Measurements from ENCODE around the gene GIGYF2. TPM values are rescaled to one million over a fixed set of nuclear protein-coding genes. Genes with fewer than 3 reads are reported as not detected.

GIGYF2 gene
- total RNA-seq, 2 donors from 2014 or later = 60.3 to 66.7 TPM

GRCh38 chr2:232883116-232883721 is 186.1 kb downstream of the GIGYF2 start:
- intact Hi-C loops (cut with DNase I) = no loop called here
- DNase-seq (ENCODE audit: low spot score) = peak; percentile 80

- no peak for DNase-seq (ENCODE audit: low spot score)
- intact Hi-C loops (cut with DNase I) = loop anchor here in 1 of 2 donors (1.0 kb wide), 1 partner anchor 36 kb away; no protein-coding TSS in a partner anchor
These were observed 186.9 kb downstream of the GIGYF2 start for GRCh38 chr2:232884001-232884421.

- peak; percentile 78 for DNase-seq (ENCODE audit: low spot score)
- intact Hi-C loops (cut with DNase I) = loop anchor here in 1 of 2 donors (1.0 kb wide), 2 partner anchors 36 to 69 kb away; no protein-coding TSS in a partner anchor
These were observed 187.6 kb downstream of the GIGYF2 start for GRCh38 chr2:232884549-232885263.

GRCh38 chr2:232885264-232885961 is 188.3 kb downstream of the GIGYF2 start:
- no peak for DNase-seq (ENCODE audit: low spot score)
- intact Hi-C loops (cut with DNase I) = loop anchor here in 1 of 2 donors (1.0 kb wide), 1 partner anchor 68 kb away; no protein-coding TSS in a partner anchor

GRCh38 chr2:232886176-232886575 is 189.0 kb downstream of the GIGYF2 start:
- intact Hi-C loops (cut with DNase I) = no loop called here
- peak; percentile 50 for DNase-seq (ENCODE audit: low spot score)

- DNase-seq (ENCODE audit: low spot score) = peak; percentile 38
These were observed 189.5 kb downstream of the GIGYF2 start for GRCh38 chr2:232886632-232887031.

GRCh38 chr2:232887171-232887850 is 190.2 kb downstream of the GIGYF2 start:
- intact Hi-C loops (cut with DNase I) = no loop called here
- peak; percentile 51 for DNase-seq (ENCODE audit: low spot score)

More at GRCh38 chr2:232886632-232887031, 189.5 kb downstream of the GIGYF2 start:
- intact Hi-C loops (cut with DNase I) = no loop called here

GRCh38 chr2:232888099-232888836 is 191.1 kb downstream of the GIGYF2 start:
- intact Hi-C loops (cut with DNase I) = no loop called here
- peak; percentile 57 for DNase-seq (ENCODE audit: low spot score)

GRCh38 chr2:232888839-232889529 is 191.9 kb downstream of the GIGYF2 start:
- DNase-seq (ENCODE audit: low spot score) = peak; percentile 41
- intact Hi-C loops (cut with DNase I) = no loop called here

GRCh38 chr2:232889876-232890401 is 192.8 kb downstream of the GIGYF2 start:
- intact Hi-C loops (cut with DNase I) = no loop called here
- peak; percentile 56 for DNase-seq (ENCODE audit: low spot score)

- peak; percentile 54 for DNase-seq (ENCODE audit: low spot score)
- intact Hi-C loops (cut with DNase I) = no loop called here
These were observed 193.4 kb downstream of the GIGYF2 start for GRCh38 chr2:232890536-232890895.

- DNase-seq (ENCODE audit: low spot score) = peak; percentile 64
- intact Hi-C loops (cut with DNase I) = no loop called here
These were observed 193.9 kb downstream of the GIGYF2 start for GRCh38 chr2:232890896-232891601.

GRCh38 chr2:232891621-232892071 is 194.5 kb downstream of the GIGYF2 start:
- peak; percentile 46 for DNase-seq (ENCODE audit: low spot score)
- intact Hi-C loops (cut with DNase I) = no loop called here

GRCh38 chr2:232892221-232892620 is 195.1 kb downstream of the GIGYF2 start:
- peak; percentile 70 for DNase-seq (ENCODE audit: low spot score)
- intact Hi-C loops (cut with DNase I) = no loop called here

- peak; percentile 64 for DNase-seq (ENCODE audit: low spot score)
- intact Hi-C loops (cut with DNase I) = no loop called here
These were observed 195.7 kb downstream of the GIGYF2 start for GRCh38 chr2:232892843-232893242.

GRCh38 chr2:232893834-232894233 is 196.7 kb downstream of the GIGYF2 start:
- intact Hi-C loops (cut with DNase I) = no loop called here
- peak; percentile 68 for DNase-seq (ENCODE audit: low spot score)

- peak; percentile 52 for DNase-seq (ENCODE audit: low spot score)
- intact Hi-C loops (cut with DNase I) = no loop called here
These were observed 197.1 kb downstream of the GIGYF2 start for GRCh38 chr2:232894251-232894650.

Data from posterior vena cava (tissue), 2 donors.